GM12878 (cell line): ENCODE measurements around the gene CHMP4B. TPM values are rescaled to one million over a fixed set of nuclear protein-coding genes. Genes with fewer than 3 reads are reported as not detected.

Experiments used
- ATAC-seq: fragments of 200-7000 bp; cut with Tn5 transposase; 3 replicates; pipeline ENCODE4 v1.9.1; 2020; ENCODE audit warnings: mild to moderate bottlenecking, moderate library complexity
- BruUV-seq: library from RNA; stranded (reverse); fragments of 400-500 nt; replicated peaks from 2 replicates; lab custom pipeline; 2021; lab: Mats Ljungman, UMichigan
- CTCF ChIA-PET: fragments of 300-600 bp; sonication (Branson Sonifier 250); formaldehyde crosslinking; extraction: SDS; loops from one replicate; lab custom pipeline; 2021; ENCODE audit warnings: inconsistent platforms; lab: Yijun Ruan, JAX
- POLR2A ChIA-PET: fragments of 350-600 bp; formaldehyde crosslinking; extraction: SDS; loops from one replicate; lab custom pipeline; 2021; ENCODE audit warnings: inconsistent platforms; lab: Charles Lee
- RAD21 ChIA-PET: fragments of 300-600 bp; sonication (Branson Sonifier 250); formaldehyde crosslinking; loops from one replicate; lab custom pipeline; 2023; ENCODE audit warnings: antibody characterized with exemption; ENCODE audit not compliant: unreplicated experiment; lab: Charles Lee
- SMC1A ChIA-PET: fragments of 300-600 bp; sonication (Branson Sonifier 250); formaldehyde crosslinking; loops from one replicate; lab custom pipeline; 2023; ENCODE audit not compliant: unreplicated experiment, uncharacterized antibody; lab: Charles Lee
- DNase-seq: peaks from one replicate; pipeline ENCODE4 v3.0.0-alpha.2; 2011; ENCODE audit warnings: low read depth, low spot score
- FAIRE-seq: peaks from 3 replicates; lab custom pipeline; 2011; peaks lifted over from hg19 to GRCh38; lab: Jason Lieb, UNC
- H2AFZ ChIP-seq: 2 replicates; pipeline ENCODE4 v1.6.0; 2011; ENCODE audit warnings: low read depth, low read length, control low read depth; ENCODE audit not compliant: control insufficient read depth
- H3K27ac ChIP-seq: 2 replicates; pipeline ENCODE4 v1.5.1; 2011; ENCODE audit warnings: control low read depth; ENCODE audit not compliant: control insufficient read depth, insufficient read depth
- H3K27me3 ChIP-seq, 2 experiments: replicated peaks in 1 of 2; 2 replicates each; pipeline versions ENCODE4 v1.6.0 to v1.6.1; 2011; ENCODE audit warnings: low read length in 1 of 2; ENCODE audit not compliant: control insufficient read depth in 2 of 2, insufficient read depth in 2 of 2
- H3K36me3 ChIP-seq, 2 experiments: 2 replicates each; pipeline ENCODE4 v1.5.1; 2011; ENCODE audit warnings: low read length in 1 of 2; ENCODE audit not compliant: control insufficient read depth in 2 of 2, insufficient read depth in 2 of 2
- H3K4me1 ChIP-seq: 2 replicates; pipeline ENCODE4 v1.6.1; 2011; ENCODE audit warnings: mild to moderate bottlenecking, low read length, moderate library complexity, mixed read lengths; ENCODE audit not compliant: control insufficient read depth, insufficient read depth
- H3K4me2 ChIP-seq: 2 replicates; pipeline ENCODE4 v1.6.0; 2011; ENCODE audit warnings: control low read depth; ENCODE audit not compliant: control insufficient read depth, insufficient read depth
- H3K4me3 ChIP-seq: fragments of 200-600 bp; sonication (generic); 2 replicates; pipeline ENCODE4 v1.5.1; 2016
- H3K79me2 ChIP-seq: 2 replicates; pipeline ENCODE4 v1.6.0; 2011; ENCODE audit warnings: low read length; ENCODE audit not compliant: control insufficient read depth, insufficient read depth
- H3K9ac ChIP-seq: 2 replicates; pipeline ENCODE4 v1.8.0; 2011; ENCODE audit warnings: low read length, control low read depth, mixed read lengths; ENCODE audit not compliant: control insufficient read depth, insufficient read depth
- H3K9me3 ChIP-seq: replicated peaks from 3 replicates; pipeline ENCODE4 v1.5.1; 2011; ENCODE audit warnings: mild to moderate bottlenecking, low read length; ENCODE audit not compliant: control insufficient read depth, insufficient read depth
- H4K20me1 ChIP-seq: 2 replicates; pipeline ENCODE4 v1.6.0; 2011; ENCODE audit not compliant: control insufficient read depth, insufficient read depth
- BACH1 ChIP-seq: fragments of 450-650 bp; IDR thresholded peaks from 2 replicates; pipeline ENCODE4 v1.6.1; 2017; ENCODE audit warnings: mild to moderate bottlenecking, borderline replicate concordance
- BCL11A ChIP-seq: IDR thresholded peaks from 2 replicates; pipeline ENCODE4 v1.6.1; 2011; ENCODE audit warnings: low read depth, low read length
- BHLHE40 ChIP-seq, 2 experiments: fragments of 450-650 bp in 1 of 2; IDR thresholded peaks; 2 replicates each; pipeline ENCODE4 v1.6.1; 2011 to 2017; ENCODE audit warnings: low read depth in 2 of 2, borderline replicate concordance in 1 of 2, improper control_type of control experiment in 1 of 2, low read length in 1 of 2, mild to moderate bottlenecking in 1 of 2
- CUX1 ChIP-seq: IDR thresholded peaks from 2 replicates; pipeline ENCODE4 v1.6.1; 2012; ENCODE audit warnings: improper control_type of control experiment, low read depth, low read length; ENCODE audit not compliant: insufficient replicate concordance
- HDAC2 ChIP-seq: fragments of 200-600 bp; sonication (generic); IDR thresholded peaks from 2 replicates; pipeline ENCODE4 v1.6.1; 2017
- NFXL1 ChIP-seq: fragments of 450-650 bp; IDR thresholded peaks from 2 replicates; pipeline ENCODE4 v1.6.1; 2017; ENCODE audit warnings: antibody characterized with exemption, mild to moderate bottlenecking, borderline replicate concordance
- SMARCA5 ChIP-seq: fragments of 450-650 bp; IDR thresholded peaks from 2 replicates; pipeline ENCODE4 v1.6.1; 2017; ENCODE audit warnings: mild to moderate bottlenecking
- SP1 ChIP-seq: IDR thresholded peaks from one replicate; pipeline ENCODE4 v1.6.1; 2011; ENCODE audit warnings: low read depth, low read length
- SREBF2 ChIP-seq: IDR thresholded peaks from 2 replicates; pipeline ENCODE4 v1.6.1; 2012; ENCODE audit warnings: mild to moderate bottlenecking, low read length
- YY1 ChIP-seq: IDR thresholded peaks from 2 replicates; pipeline ENCODE4 v1.6.1; 2011; ENCODE audit warnings: low read depth, mild to moderate bottlenecking, low read length
- ZNF207 ChIP-seq: fragments of 450-650 bp; IDR thresholded peaks from 2 replicates; pipeline ENCODE4 v1.6.1; 2014; ENCODE audit warnings: antibody characterized with exemption, mild to moderate bottlenecking, borderline replicate concordance
- ZNF24 ChIP-seq: fragments of 450-650 bp; IDR thresholded peaks from 2 replicates; pipeline ENCODE4 v1.6.1; 2017; ENCODE audit warnings: antibody characterized with exemption, mild to moderate bottlenecking
- WGBS: methylation state at CpG from one replicate; pipeline ENCODE4 v1.1.6; 2016; ENCODE audit warnings: low lambda C conversion rate; ENCODE audit not compliant: insufficient replicate concordance, insufficient coverage; ENCODE audit errors: missing lambda C conversion rate; 5-methylcytosine and 5-hydroxymethylcytosine counted together
- in situ Hi-C: fragments of 300-500 bp; cut with MboI; formaldehyde crosslinking; loops from 9 replicates; pipeline ENCODE4 v1.14.3; 2018; ENCODE audit warnings: mixed read lengths
- intact Hi-C: fragments of 100-400 bp; cut with micrococcal nuclease; formaldehyde crosslinking; loops from one replicate; pipeline ENCODE4 v1.14.2; 2022; ENCODE audit not compliant: unreplicated experiment
- polyA plus RNA-seq, 11 experiments: library from polyadenylated mRNA; depleted of rRNA in 4 of 11; unstranded in 6 of 11; stranded (reverse) in 5 of 11; fragments of >200 nt; fragmentation: Nextera tagmentation in 4 of 11; fragmentation: Illumina TruSeq in 1 of 11; extraction: Ambion mirVana in 4 of 11; extraction: Trizol in 1 of 11; gene quantifications; 1 replicate in 1 of 11; 2 replicates in 10 of 11; pipeline versions ENCODE4 v1.2.1 to v1.2.3, GENCODE V29; 2011 to 2016; ENCODE audit warnings: inconsistent platforms in 2 of 11, missing spikeins in 2 of 11, low read depth in 1 of 11
- total RNA-seq, 4 experiments: library from RNA; depleted of rRNA in 3 of 4; stranded (reverse); fragments of >200 nt in 3 of 4; fragmentation: Illumina TruSeq in 1 of 4; extraction: Trizol in 1 of 4; gene quantifications; 2 replicates each; pipeline versions ENCODE4 v1.2.1 to v1.2.3, GENCODE V29; 2013 to 2021

Gene CHMP4B
- total and polyA plus RNA-seq, 10 of the 15 experiments (the other 5 are each of a cell fraction or from before 2014, with no cell fraction given) = 4.2 to 118 (median 49.6) TPM

GRCh38 chr20:33841436-33841799 is 30.3 kb downstream of the CHMP4B start:
- Histone ChIP-seq H3K36me3 (peaks cover 0 to 1% of the 10 kb centered on the region in 2 experiments; a peak in 2 of 4 replicates), H4K20me1 (peaks cover 8% of the 10 kb centered on the region; the same call in 1 of the 2 replicates), H3K9ac (no peak overlapping the region), H3K79me2 (peaks cover 78% of the 10 kb centered on the region), H3K4me3 (no peak overlapping the region), H3K4me2 (no peak overlapping the region), H3K4me1 (peaks cover 31% of the 10 kb centered on the region), H3K27ac (no peak overlapping the region), H3K9me3 (no peaks in the 10 kb centered on the region), H2AFZ (no peak overlapping the region), H3K27me3 (no peaks in the 10 kb centered on the region)
- POLR2A ChIA-PET = no interaction called here
- no peak for DNase-seq
- RAD21 ChIA-PET = no interaction called here
- no TSS peak for BruUV-seq
- SMC1A ChIA-PET = interaction anchor here (0.8 kb wide), 1 partner anchor 15 kb away, joined by 3 read pairs; no protein-coding TSS in a partner anchor
- CTCF ChIA-PET = no interaction called here
- intact Hi-C loops = no loop called here
- in situ Hi-C loops = no loop called here
- no peak for ATAC-seq
- FAIRE-seq = no peak
- 77% methylated on average over 4 of the region's 4 CpGs for WGBS
- no peak for TF ChIP-seq BCL11A
- TF ChIP-seq SREBF2 = no peak
- TF ChIP-seq BHLHE40 (IDR thresholded peaks at IDR 0.05; ENCODE audit: borderline replicate concordance in 1 of 2, low read depth in 2 of 2, low read length in 1 of 2) = no peak
- TF ChIP-seq ZNF24 = no peak
- TF ChIP-seq ZNF207 = no peak
- no peak for TF ChIP-seq SMARCA5
- TF ChIP-seq BACH1 = no peak
- no peak for TF ChIP-seq YY1
- no peak for TF ChIP-seq NFXL1
- no peak for TF ChIP-seq SP1
- no peak for TF ChIP-seq HDAC2
- TF ChIP-seq CUX1 = no peak
